ENCODE measurements around the gene SLIT2.

The SLIT2 gene

GRCh38 chr4:20299515-20299914 is 47.8 kb downstream of the SLIT2 start:
- DNase-seq (ENCODE audit: low read depth in 2 of 2), result no peak

- no peak for DNase-seq (ENCODE audit: low read depth in 2 of 2)
Observed at GRCh38 chr4:20301161-20301560, 49.5 kb downstream of the SLIT2 start.

Measured in stimulated activated CD8-positive, alpha-beta memory T cell treated with anti-CD3 and anti-CD28 coated beads, Interleukin-2, amount 100 ng/mL, for 1 hour (primary cell).